GM21390 (cell line): ENCODE measurements around the gene ACSF2.

ENCODE experiments used
- ATAC-seq: cut with Tn5 transposase; IDR thresholded peaks from one replicate; pipeline ENCODE4 v1.9.1; 2021; ENCODE audit not compliant: unreplicated experiment

The ACSF2 gene

GRCh38 chr17:50439008-50439407 lies 13.0 kb downstream of the ACSF2 start:
- ATAC-seq: no peak

GRCh38 chr17:50440172-50440837 lies 14.3 kb downstream of the ACSF2 start:
- ATAC-seq: no peak

- ATAC-seq: no peak
These were observed 15.1 kb downstream of the ACSF2 start for GRCh38 chr17:50440838-50441829.

- ATAC-seq: no peak
These were observed 17.5 kb downstream of the ACSF2 start for GRCh38 chr17:50443505-50443974.

GRCh38 chr17:50444841-50445715 lies 19.1 kb downstream of the ACSF2 start:
- ATAC-seq: no peak

- no peak for ATAC-seq
These were observed 19.8 kb downstream of the ACSF2 start for GRCh38 chr17:50445730-50446325.

- no peak for ATAC-seq
These were observed 22.0 kb downstream of the ACSF2 start for GRCh38 chr17:50447870-50448595.

GRCh38 chr17:50448643-50449042 lies 22.6 kb downstream of the ACSF2 start:
- no peak for ATAC-seq

GRCh38 chr17:50451943-50452629 lies 26.1 kb downstream of the ACSF2 start:
- ATAC-seq: no peak

- ATAC-seq: no peak
These were observed 26.7 kb downstream of the ACSF2 start for GRCh38 chr17:50452630-50453300.

GRCh38 chr17:50453901-50454300 lies 27.9 kb downstream of the ACSF2 start:
- ATAC-seq: no peak

GRCh38 chr17:50457621-50458020 lies 31.6 kb downstream of the ACSF2 start:
- ATAC-seq: no peak

GRCh38 chr17:50458270-50458669 lies 32.3 kb downstream of the ACSF2 start:
- no peak for ATAC-seq

- ATAC-seq: no peak
These were observed 33.0 kb downstream of the ACSF2 start for GRCh38 chr17:50458701-50459676.

GRCh38 chr17:50459756-50460155 lies 33.7 kb downstream of the ACSF2 start:
- no peak for ATAC-seq

- ATAC-seq: no peak
These were observed 35.0 kb downstream of the ACSF2 start for GRCh38 chr17:50460831-50461526.

- ATAC-seq: no peak
These were observed 35.6 kb downstream of the ACSF2 start for GRCh38 chr17:50461550-50462132.
